GM10847 (cell line): ENCODE data around the gene FEN1.

Experiments
- POLR2A ChIP-seq: IDR thresholded peaks from 2 replicates; pipeline ENCODE4 v1.6.1; 2011; ENCODE audit not compliant: insufficient read length; ENCODE audit errors: extremely low read depth

Gene FEN1

GRCh38 chr11:61815790-61816735 is 23.4 kb downstream of the FEN1 start:
- no peak for TF ChIP-seq POLR2A

- peak; percentile 23 for TF ChIP-seq POLR2A
These were observed 24.2 kb downstream of the FEN1 start, which contains the start of gene FADS1 for GRCh38 chr11:61816736-61817455. TSS of gene FADS1 (minus strand) at chr11:61817003. CDS start at chr11:61816929, 74 bp downstream.

- no peak for TF ChIP-seq POLR2A
These were observed 24.9 kb downstream of the FEN1 start for GRCh38 chr11:61817471-61818202.

- TF ChIP-seq POLR2A: no peak
These were observed 27.5 kb downstream of the FEN1 start for GRCh38 chr11:61820174-61820573.

- no peak for TF ChIP-seq POLR2A
These were observed 34.3 kb downstream of the FEN1 start for GRCh38 chr11:61826930-61827570.

- peak; percentile 92 for TF ChIP-seq POLR2A
These were observed 35.1 kb downstream of the FEN1 start, which contains the start of gene FADS2 for GRCh38 chr11:61827571-61828378. TSS of gene FADS2 (plus strand) at chr11:61828300. CDS start at chr11:61828391, 91 bp downstream.

- TF ChIP-seq POLR2A: no peak
These were observed 35.6 kb downstream of the FEN1 start for GRCh38 chr11:61828379-61828628.

- no peak for TF ChIP-seq POLR2A
These were observed 36.1 kb downstream of the FEN1 start for GRCh38 chr11:61828629-61829407.

- no peak for TF ChIP-seq POLR2A
These were observed 37.1 kb downstream of the FEN1 start for GRCh38 chr11:61829806-61830205.

GRCh38 chr11:61830237-61831105 is 37.8 kb downstream of the FEN1 start:
- no peak for TF ChIP-seq POLR2A

GRCh38 chr11:61832207-61832606 is 39.5 kb downstream of the FEN1 start:
- TF ChIP-seq POLR2A: no peak

- TF ChIP-seq POLR2A: no peak
These were observed 40.0 kb downstream of the FEN1 start for GRCh38 chr11:61832754-61833153.

GRCh38 chr11:61833471-61833870 is 40.8 kb downstream of the FEN1 start:
- TF ChIP-seq POLR2A: no peak
